CD4-positive, alpha-beta memory T cell (primary cell): ENCODE data around the gene HMHB1. TPM values are rescaled to one million over a fixed set of nuclear protein-coding genes. Genes with fewer than 3 reads are reported as not detected.

Experiments used
- CTCF ChIA-PET: fragments of 350-600 bp; sonication (Branson Sonifier 250); formaldehyde crosslinking; loops from one replicate; lab custom pipeline; 2021; ENCODE audit warnings: inconsistent platforms; ENCODE audit not compliant: partially characterized antibody; lab: Charles Lee
- POLR2A ChIA-PET: fragments of 350-600 bp; sonication (Branson Sonifier 250); formaldehyde crosslinking; loops from one replicate; lab custom pipeline; 2021; ENCODE audit not compliant: partially characterized antibody; lab: Charles Lee
- DNase-seq, 5 donors: peaks; one replicate each; pipeline versions ENCODE4 v3.0.0 to v3.0.0-alpha.2; 2020 to 2022; ENCODE audit warnings: mixed read lengths in 1 of 5
- H3K27ac ChIP-seq: one replicate; pipeline ENCODE4 v1.7.0; 2013; ENCODE audit warnings: low read depth, low read length
- H3K27me3 ChIP-seq: 2 replicates; pipeline ENCODE4 v1.7.0; 2013; ENCODE audit warnings: mild to moderate bottlenecking, low read length, moderate library complexity; ENCODE audit not compliant: insufficient read depth
- H3K36me3 ChIP-seq: 2 replicates; pipeline ENCODE4 v1.7.0; 2013; ENCODE audit warnings: mild to moderate bottlenecking, low read length, moderate library complexity; ENCODE audit not compliant: insufficient read depth
- H3K4me1 ChIP-seq: 2 replicates; pipeline ENCODE4 v1.7.0; 2013; ENCODE audit warnings: mild to moderate bottlenecking, low read length, moderate library complexity; ENCODE audit not compliant: insufficient read depth
- H3K4me3 ChIP-seq, 2 donors: one replicate each; pipeline ENCODE4 v1.7.0; 2013; ENCODE audit warnings: low read length in 2 of 2, mild to moderate bottlenecking in 1 of 2
- H3K9me3 ChIP-seq, 2 donors: one replicate each; pipeline ENCODE4 v1.7.0; 2013; ENCODE audit warnings: low read length in 2 of 2, control low read depth in 1 of 2; ENCODE audit not compliant: control insufficient read depth in 1 of 2
- H3K27ac Mint-ChIP-seq, 7 donors: one replicate each; pipeline ENCODE4 v1.8.0; 2020 to 2021; ENCODE audit warnings: mixed read lengths in 7 of 7, mild to moderate bottlenecking in 6 of 7, inconsistent platforms in 3 of 7, moderate library complexity in 3 of 7
- H3K27me3 Mint-ChIP-seq, 2 donors: one replicate each; pipeline ENCODE4 v1.8.0; 2020 to 2021; ENCODE audit warnings: mixed read lengths in 2 of 2
- H3K36me3 Mint-ChIP-seq, 2 donors: one replicate each; pipeline ENCODE4 v1.8.0; 2020 to 2021; ENCODE audit warnings: mixed read lengths in 2 of 2, inconsistent platforms in 1 of 2, mild to moderate bottlenecking in 1 of 2
- H3K4me1 Mint-ChIP-seq, 4 donors: one replicate each; pipeline ENCODE4 v1.8.0; 2020 to 2021; ENCODE audit warnings: mixed read lengths in 4 of 4, mild to moderate bottlenecking in 1 of 4
- H3K4me3 Mint-ChIP-seq, 8 donors: one replicate each; pipeline ENCODE4 v1.8.0; 2020 to 2021; ENCODE audit warnings: mixed read lengths in 8 of 8, mild to moderate bottlenecking in 7 of 8, moderate library complexity in 6 of 8, inconsistent platforms in 3 of 8
- H3K9me3 Mint-ChIP-seq, 8 donors: one replicate each; pipeline ENCODE4 v1.8.0; 2020 to 2021; ENCODE audit warnings: mixed read lengths in 8 of 8, mild to moderate bottlenecking in 5 of 8, inconsistent platforms in 3 of 8, moderate library complexity in 1 of 8
- intact Hi-C: fragments of 100-400 bp; cut with micrococcal nuclease; formaldehyde crosslinking; loops from one replicate; pipeline ENCODE4 v1.15.1; 2023
- polyA plus RNA-seq, 2 donors: library from polyadenylated mRNA; unstranded; fragments of 300-500 nt; fragmentation: Illumina TruSeq; gene quantifications; one replicate each; pipeline ENCODE4 v1.2.3, GENCODE V29; 2021
- total RNA-seq, 2 experiments: library from RNA; stranded (reverse); gene quantifications; one replicate each; pipeline ENCODE4 v1.2.3, GENCODE V29; 2021

Gene HMHB1
- total and polyA plus RNA-seq, 4 experiments from 2014 or later: not detected

- Histone ChIP-seq H3K4me3 (no peak overlapping the region), H3K9me3 (no peaks in the 10 kb centered on the region), H3K36me3 (no peaks in the 10 kb centered on the region), H3K27ac (no peak overlapping the region), H3K27me3 (no peaks in the 10 kb centered on the region), H3K4me1 (no peaks in the 10 kb centered on the region)
- Mint-ChIP-seq H3K27me3 (peaks cover 0 to 2% of the 10 kb centered on the region in 2 donors), H3K4me1 (no peaks in the 10 kb centered on the region), H3K27ac (no peak overlapping the region), H3K9me3 (peaks cover 0 to 6% (median 0%) of the 10 kb centered on the region in 8 donors), H3K36me3 (no peaks in the 10 kb centered on the region), H3K4me3 (no peak overlapping the region)
- intact Hi-C loops: no loop called here
- no peak for DNase-seq
- ChIA-PET POLR2A (no interaction called here), CTCF (no interaction called here)
Measured at GRCh38 chr5:143772621-143773020, 39.3 kb upstream of the HMHB1 start.

- POLR2A ChIA-PET: no interaction called here
- DNase-seq: no peak
Measured at GRCh38 chr5:143775258-143775657, 36.7 kb upstream of the HMHB1 start.

DNA sequence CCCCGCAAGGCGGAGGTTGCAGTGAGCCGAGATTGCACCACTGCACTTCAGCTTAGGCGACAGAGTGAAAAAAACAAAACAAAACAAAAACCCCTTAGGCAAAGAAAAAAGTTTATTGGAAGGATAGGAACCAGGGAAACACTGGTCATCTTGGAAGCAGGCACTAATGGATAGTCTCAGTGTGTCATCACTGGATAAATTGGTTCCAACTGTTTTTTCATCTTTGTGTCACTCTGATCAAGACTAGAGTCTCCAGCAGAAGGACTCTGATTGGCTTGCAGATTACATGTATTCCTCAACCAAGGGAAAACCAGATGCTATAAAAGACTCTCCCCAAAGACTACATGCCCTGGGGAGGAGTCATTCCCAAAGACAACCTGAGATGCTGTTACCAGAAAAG, 35.0 kb upstream of the HMHB1 start:
- Mint-ChIP-seq H3K27ac (no peak overlapping the region), H3K36me3 (no peaks in the 10 kb centered on the region), H3K9me3 (peaks cover 0 to 3% (median 0%) of the 10 kb centered on the region in 8 donors), H3K27me3 (no peaks in the 10 kb centered on the region), H3K4me1 (no peaks in the 10 kb centered on the region), H3K4me3 (no peak overlapping the region)
- H3K4me1 ChIP-seq: no peaks in the 10 kb centered on the region
- intact Hi-C loops: no loop called here
- no peak overlapping the region for H3K4me3 ChIP-seq
- H3K27ac ChIP-seq: no peak overlapping the region
- H3K27me3 ChIP-seq: no peaks in the 10 kb centered on the region
- no peaks in the 10 kb centered on the region for H3K9me3 ChIP-seq
- CTCF ChIA-PET: no interaction called here
- POLR2A ChIA-PET: no interaction called here
- H3K36me3 ChIP-seq: no peaks in the 10 kb centered on the region
- no peak for DNase-seq

More at GRCh38 chr5:143775258-143775657, 36.7 kb upstream of the HMHB1 start:
- Mint-ChIP-seq H3K9me3 (peaks cover 0 to 3% (median 0%) of the 10 kb centered on the region in 8 donors), H3K36me3 (no peaks in the 10 kb centered on the region), H3K27ac (no peak overlapping the region), H3K4me1 (no peaks in the 10 kb centered on the region), H3K4me3 (no peak overlapping the region), H3K27me3 (no peaks in the 10 kb centered on the region)
- Histone ChIP-seq H3K36me3 (no peaks in the 10 kb centered on the region), H3K4me3 (no peak overlapping the region), H3K27ac (no peak overlapping the region), H3K4me1 (no peaks in the 10 kb centered on the region), H3K9me3 (no peaks in the 10 kb centered on the region), H3K27me3 (no peaks in the 10 kb centered on the region)
- CTCF ChIA-PET: no interaction called here
- intact Hi-C loops: no loop called here

DNA sequence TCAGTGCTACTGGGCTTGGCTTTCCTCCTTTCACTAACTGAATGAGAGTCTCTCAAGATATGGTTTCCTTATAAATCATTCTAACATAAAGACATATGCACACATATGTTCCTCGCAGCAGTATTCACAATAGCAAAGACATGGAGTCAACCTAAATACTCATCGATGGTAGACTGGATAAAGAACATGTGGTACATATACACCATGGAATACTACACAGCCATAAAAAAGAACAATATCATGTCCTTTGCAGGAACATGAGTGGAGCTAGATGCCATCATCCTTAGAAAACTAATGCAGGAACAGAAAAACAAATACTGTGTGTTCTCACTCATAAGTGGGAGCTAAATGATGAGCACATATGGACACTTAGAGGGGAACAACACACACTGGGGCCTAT, 32.5 kb upstream of the HMHB1 start:
- CTCF ChIA-PET: no interaction called here
- peaks cover 0 to 3% (median 0%) of the 10 kb centered on the region in 8 donors for H3K9me3 Mint-ChIP-seq

GRCh38 chr5:143781993-143782520, 29.9 kb upstream of the HMHB1 start:
- Histone ChIP-seq H3K4me1 (no peaks in the 10 kb centered on the region), H3K9me3 (no peaks in the 10 kb centered on the region), H3K36me3 (no peaks in the 10 kb centered on the region), H3K4me3 (no peak overlapping the region), H3K27ac (no peak overlapping the region), H3K27me3 (no peaks in the 10 kb centered on the region)
- H3K27me3 Mint-ChIP-seq: peaks cover 0 to 3% of the 10 kb centered on the region in 2 donors
- H3K27ac Mint-ChIP-seq: peak overlapping the region in 1 of 7 donors; percentile 1
- H3K36me3 Mint-ChIP-seq: no peaks in the 10 kb centered on the region
- ChIA-PET CTCF (no interaction called here), POLR2A (no interaction called here)
- H3K4me1 Mint-ChIP-seq: no peaks in the 10 kb centered on the region
- intact Hi-C loops: no loop called here
- no peak for DNase-seq
- H3K4me3 Mint-ChIP-seq: no peak overlapping the region
- peaks cover 0 to 3% (median 0%) of the 10 kb centered on the region in 8 donors for H3K9me3 Mint-ChIP-seq

More for the DNA sequence above, 32.5 kb upstream of the HMHB1 start:
- Histone ChIP-seq H3K27ac (no peak overlapping the region), H3K4me3 (no peak overlapping the region), H3K4me1 (no peaks in the 10 kb centered on the region), H3K36me3 (no peaks in the 10 kb centered on the region), H3K9me3 (no peaks in the 10 kb centered on the region), H3K27me3 (no peaks in the 10 kb centered on the region)
- no peak overlapping the region for H3K27ac Mint-ChIP-seq
- no peak for DNase-seq
- H3K4me1 Mint-ChIP-seq: no peaks in the 10 kb centered on the region
- no peak overlapping the region for H3K4me3 Mint-ChIP-seq
- H3K36me3 Mint-ChIP-seq: no peaks in the 10 kb centered on the region
- no peaks in the 10 kb centered on the region for H3K27me3 Mint-ChIP-seq
- intact Hi-C loops: no loop called here
- POLR2A ChIA-PET: no interaction called here

DNA sequence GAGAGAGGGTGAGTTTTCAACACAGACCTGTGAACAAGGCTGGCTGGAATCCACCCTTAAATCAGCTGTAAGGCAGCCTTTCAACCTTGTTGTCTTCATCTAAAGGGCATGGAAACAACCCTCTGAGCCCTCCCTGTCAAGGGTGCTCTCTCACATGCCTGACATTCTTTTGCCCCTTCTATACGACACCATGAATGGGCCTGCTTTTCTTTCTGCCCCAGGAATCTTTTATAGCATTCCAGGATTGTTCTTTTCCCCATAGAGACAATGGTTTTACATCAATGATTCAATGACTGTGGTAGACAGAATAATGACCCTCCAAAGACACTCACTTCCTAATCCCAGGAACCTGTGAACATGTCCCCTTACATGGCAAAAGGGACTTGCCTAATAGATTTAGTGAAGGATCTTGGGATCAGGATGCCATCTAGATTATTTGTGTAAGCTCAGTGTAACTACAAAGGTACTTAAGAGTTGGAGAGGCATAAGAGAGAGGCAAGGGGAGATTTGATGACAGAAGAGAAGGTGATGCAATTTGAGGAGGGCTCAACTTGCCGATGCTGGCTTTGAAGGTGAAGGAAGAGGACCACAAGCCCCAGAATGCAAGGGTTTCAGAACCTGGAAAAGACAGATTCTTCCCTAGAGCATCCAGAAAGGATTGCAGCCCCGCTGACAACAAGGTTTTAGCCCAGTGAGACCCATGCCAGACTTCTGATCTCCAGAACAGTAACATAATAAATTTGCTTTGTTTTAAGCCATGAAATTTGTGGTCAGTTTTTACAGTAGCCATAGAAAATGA, 29.2 kb upstream of the HMHB1 start:
- no peak overlapping the region for H3K27ac ChIP-seq
- Mint-ChIP-seq H3K27me3 (peaks cover 0 to 3% of the 10 kb centered on the region in 2 donors), H3K27ac (no peak overlapping the region), H3K4me3 (no peak overlapping the region), H3K4me1 (no peaks in the 10 kb centered on the region), H3K9me3 (peaks cover 0 to 3% (median 0%) of the 10 kb centered on the region in 8 donors), H3K36me3 (no peaks in the 10 kb centered on the region)
- H3K27me3 ChIP-seq: no peaks in the 10 kb centered on the region
- intact Hi-C loops: no loop called here
- H3K9me3 ChIP-seq: no peaks in the 10 kb centered on the region
- H3K4me1 ChIP-seq: no peaks in the 10 kb centered on the region
- no peak overlapping the region for H3K4me3 ChIP-seq
- no peak for DNase-seq
- no peaks in the 10 kb centered on the region for H3K36me3 ChIP-seq
- POLR2A ChIA-PET: no interaction called here
- CTCF ChIA-PET: no interaction called here

GRCh38 chr5:143788401-143788800, 23.6 kb upstream of the HMHB1 start:
- H3K27me3 Mint-ChIP-seq: peaks cover 1 to 5% of the 10 kb centered on the region in 2 donors
- DNase-seq: no peak
- CTCF ChIA-PET: no interaction called here

More at GRCh38 chr5:143788401-143788800, 23.6 kb upstream of the HMHB1 start:
- peaks cover 0 to 4% (median 0%) of the 10 kb centered on the region in 8 donors for H3K9me3 Mint-ChIP-seq
- Histone ChIP-seq H3K27ac (no peak overlapping the region), H3K9me3 (no peaks in the 10 kb centered on the region), H3K4me1 (no peaks in the 10 kb centered on the region), H3K36me3 (no peaks in the 10 kb centered on the region), H3K4me3 (no peak overlapping the region), H3K27me3 (no peaks in the 10 kb centered on the region)
- H3K4me1 Mint-ChIP-seq: peaks cover 0 to 7% (median 0%) of the 10 kb centered on the region in 4 donors
- intact Hi-C loops: no loop called here
- no peak overlapping the region for H3K4me3 Mint-ChIP-seq
- H3K27ac Mint-ChIP-seq: no peak overlapping the region
- H3K36me3 Mint-ChIP-seq: no peaks in the 10 kb centered on the region
- POLR2A ChIA-PET: no interaction called here
